C4-2B (cell line): ENCODE results near the gene FAM111B.

Experiments
- ZFX ChIP-seq: fragments of 450-650 bp; IDR thresholded peaks from 2 replicates; pipeline ENCODE4 v1.6.1; 2017
- TF ChIP-seq, protein P1 (sequence below): fragments of 450-650 bp; conservative IDR thresholded peaks from 2 replicates; pipeline ENCODE4 v1.5.1; 2017; ENCODE audit warnings: mild to moderate bottlenecking

DNA sequence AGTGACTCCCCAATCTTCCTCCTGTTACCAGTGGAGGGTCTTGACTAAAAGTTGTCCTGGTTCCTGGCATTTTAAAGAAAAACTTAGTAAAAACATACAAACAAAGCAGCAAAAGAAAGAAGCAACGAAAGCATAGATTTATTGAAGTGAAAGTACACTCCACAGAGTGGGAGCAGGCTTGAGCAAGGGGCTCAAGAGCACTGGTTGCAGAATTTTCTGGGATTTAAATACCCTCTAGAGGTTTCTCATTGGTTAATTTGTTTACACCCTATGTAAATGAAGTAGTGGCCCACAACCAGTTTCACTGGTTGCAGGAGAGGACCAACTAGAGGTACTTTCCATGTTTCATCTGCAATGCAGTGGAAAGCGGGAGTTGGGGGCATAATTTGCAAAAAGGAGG is 10.7 kb downstream of the FAM111B start:
- TF ChIP-seq, protein P1, sequence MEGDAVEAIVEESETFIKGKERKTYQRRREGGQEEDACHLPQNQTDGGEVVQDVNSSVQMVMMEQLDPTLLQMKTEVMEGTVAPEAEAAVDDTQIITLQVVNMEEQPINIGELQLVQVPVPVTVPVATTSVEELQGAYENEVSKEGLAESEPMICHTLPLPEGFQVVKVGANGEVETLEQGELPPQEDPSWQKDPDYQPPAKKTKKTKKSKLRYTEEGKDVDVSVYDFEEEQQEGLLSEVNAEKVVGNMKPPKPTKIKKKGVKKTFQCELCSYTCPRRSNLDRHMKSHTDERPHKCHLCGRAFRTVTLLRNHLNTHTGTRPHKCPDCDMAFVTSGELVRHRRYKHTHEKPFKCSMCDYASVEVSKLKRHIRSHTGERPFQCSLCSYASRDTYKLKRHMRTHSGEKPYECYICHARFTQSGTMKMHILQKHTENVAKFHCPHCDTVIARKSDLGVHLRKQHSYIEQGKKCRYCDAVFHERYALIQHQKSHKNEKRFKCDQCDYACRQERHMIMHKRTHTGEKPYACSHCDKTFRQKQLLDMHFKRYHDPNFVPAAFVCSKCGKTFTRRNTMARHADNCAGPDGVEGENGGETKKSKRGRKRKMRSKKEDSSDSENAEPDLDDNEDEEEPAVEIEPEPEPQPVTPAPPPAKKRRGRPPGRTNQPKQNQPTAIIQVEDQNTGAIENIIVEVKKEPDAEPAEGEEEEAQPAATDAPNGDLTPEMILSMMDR: no peak
- no peak for TF ChIP-seq ZFX
